AG04450 (cell line): ENCODE results near the gene IDH3G. TPM values are rescaled to one million over a fixed set of nuclear protein-coding genes. Genes with fewer than 3 reads are reported as not detected.

Experiments
- CTCF ChIA-PET: fragments of 300-600, 350-600 bp; formaldehyde crosslinking; extraction: SDS; loops from one replicate; lab custom pipeline; 2022; ENCODE audit warnings: antibody characterized with exemption, inconsistent platforms; lab: Charles Lee
- POLR2A ChIA-PET: fragments of 350-600 bp; formaldehyde crosslinking; extraction: SDS; loops from one replicate; lab custom pipeline; 2021; ENCODE audit warnings: antibody characterized with exemption, inconsistent platforms; lab: Yijun Ruan, JAX
- DNase-seq: peaks from one replicate; pipeline ENCODE4 v3.0.0-alpha.2; 2011; ENCODE audit warnings: low read depth, low spot score
- H3K27ac ChIP-seq: one replicate; pipeline ENCODE4 v1.5.1; 2012; ENCODE audit warnings: low read depth, low read length, control low read depth
- H3K27me3 ChIP-seq: one replicate; pipeline ENCODE4 v1.6.0; 2012; ENCODE audit warnings: low read length; ENCODE audit not compliant: control insufficient read depth, insufficient read depth
- H3K4me3 ChIP-seq: 2 replicates; pipeline ENCODE4 v1.5.1; 2011; ENCODE audit warnings: mild to moderate bottlenecking, low read depth, low read length, control low read depth
- H3K9me3 ChIP-seq: 2 replicates; pipeline ENCODE4 v1.5.1; 2012; ENCODE audit warnings: low read length; ENCODE audit not compliant: control insufficient read depth, insufficient read depth
- CTCF ChIP-seq: IDR thresholded peaks from 2 replicates; pipeline ENCODE4 v1.5.1; 2011; ENCODE audit warnings: low read depth, low read length, control low read depth, inconsistent platforms
- polyA plus RNA-seq: library from polyadenylated mRNA; depleted of rRNA; stranded (reverse); fragments of >200 nt; gene quantifications from 2 replicates; pipeline ENCODE4 v1.2.3, GENCODE V29; 2011; rRNA removed

Gene IDH3G
- polyA plus RNA-seq, 1 experiment = 42.8 TPM

GRCh38 chrX:153739754-153740486, 54.3 kb downstream of the IDH3G start:
- H3K27ac ChIP-seq = no peak overlapping the region
- ChIA-PET CTCF (no interaction called here), POLR2A (no interaction called here)
- H3K27me3 ChIP-seq = no peaks in the 10 kb centered on the region
- no peak for TF ChIP-seq CTCF
- no peak for DNase-seq
- H3K4me3 ChIP-seq = no peak overlapping the region
- no peaks in the 10 kb centered on the region; the same call in 1 of the 2 replicates for H3K9me3 ChIP-seq

- CTCF ChIA-PET = no interaction called here
- no peaks in the 10 kb centered on the region; the same call in 1 of the 2 replicates for H3K9me3 ChIP-seq
- DNase-seq = no peak
Observed at GRCh38 chrX:153738056-153738605, 56.0 kb downstream of the IDH3G start.

GRCh38 chrX:153736871-153737441, 57.2 kb downstream of the IDH3G start:
- TF ChIP-seq CTCF = no peak

More at GRCh38 chrX:153738056-153738605, 56.0 kb downstream of the IDH3G start:
- Histone ChIP-seq H3K27me3 (no peaks in the 10 kb centered on the region), H3K27ac (no peak overlapping the region), H3K4me3 (no peak overlapping the region)
- POLR2A ChIA-PET = no interaction called here
- TF ChIP-seq CTCF = no peak

GRCh38 chrX:153736071-153736820, 57.9 kb downstream of the IDH3G start:
- DNase-seq = no peak
- no peak overlapping the region for H3K4me3 ChIP-seq
- no peak for TF ChIP-seq CTCF
- ChIA-PET CTCF (interaction anchor here (1.1 kb wide), 1 partner anchor 187 kb away, joined by 3 read pairs; no protein-coding TSS in a partner anchor), POLR2A (no interaction called here)
- no peak overlapping the region for H3K27ac ChIP-seq
- no peaks in the 10 kb centered on the region for H3K9me3 ChIP-seq
- H3K27me3 ChIP-seq = no peaks in the 10 kb centered on the region

More at GRCh38 chrX:153736871-153737441, 57.2 kb downstream of the IDH3G start:
- CTCF ChIA-PET = no interaction called here
- Histone ChIP-seq H3K27ac (no peak overlapping the region), H3K4me3 (no peak overlapping the region), H3K27me3 (no peaks in the 10 kb centered on the region), H3K9me3 (no peaks in the 10 kb centered on the region; the same call in 1 of the 2 replicates)
- DNase-seq = no peak
- POLR2A ChIA-PET = no interaction called here

Other genes starting within 250 kb of the IDH3G start
- gene CCNQ, start 195.2 kb downstream of the IDH3G start, polyA plus RNA-seq = 23.6 and 28.1 TPM in 2 replicates
- not detected in 2 replicates for gene DUSP9, start 147.2 kb downstream of the IDH3G start, polyA plus RNA-seq
- 0.17 TPM in 1 of 2 replicates, not detected in the other for gene PNCK, start 120.6 kb downstream of the IDH3G start, polyA plus RNA-seq
- gene SLC6A8, start 106.4 kb downstream of the IDH3G start, polyA plus RNA-seq = 6.9 and 12.3 TPM in 2 replicates
- 108 and 114 TPM in 2 replicates for gene BCAP31, start 70.0 kb downstream of the IDH3G start, polyA plus RNA-seq
- gene ABCD1, start 69.5 kb downstream of the IDH3G start, polyA plus RNA-seq = 4.2 and 5.8 TPM in 2 replicates
- 4.6 and 5.5 TPM in 2 replicates for gene PLXNB3, start 30.1 kb downstream of the IDH3G start, polyA plus RNA-seq
- gene SRPK3, start 13.3 kb downstream of the IDH3G start, polyA plus RNA-seq = 0.27 and 0.51 TPM in 2 replicates
- 277 and 363 TPM in 2 replicates for gene SSR4, start 293 bp upstream of the IDH3G start, polyA plus RNA-seq
- 0.04 and 0.29 TPM in 2 replicates for gene PDZD4, start 36.2 kb upstream of the IDH3G start, polyA plus RNA-seq
- gene L1CAM, start 91.8 kb upstream of the IDH3G start, polyA plus RNA-seq = 0.06 and 0.10 TPM in 2 replicates
- not detected in 2 replicates for gene AVPR2, start 110.3 kb upstream of the IDH3G start, polyA plus RNA-seq
- gene ARHGAP4, start 131.9 kb upstream of the IDH3G start, polyA plus RNA-seq = 0.12 and 0.16 TPM in 2 replicates
- 42.9 and 63.4 TPM in 2 replicates for gene NAA10, start 140.7 kb upstream of the IDH3G start, polyA plus RNA-seq
- 0.14 and 0.16 TPM in 2 replicates for gene RENBP, start 150.3 kb upstream of the IDH3G start, polyA plus RNA-seq
- gene HCFC1, start 177.4 kb upstream of the IDH3G start, polyA plus RNA-seq = 2.7 and 5.8 TPM in 2 replicates
- gene TMEM187, start 178.4 kb upstream of the IDH3G start, polyA plus RNA-seq = 3.2 and 3.9 TPM in 2 replicates
- gene IRAK1, start 225.5 kb upstream of the IDH3G start, polyA plus RNA-seq = 31.6 and 36.7 TPM in 2 replicates